ENCODE results near the gene PAPSS2.
"Not testable (repeated sequence)": the region's sequence is repeated elsewhere in the genome, so short reads cannot be mapped to it uniquely, and the experiment has no call there.

The PAPSS2 gene

DNA sequence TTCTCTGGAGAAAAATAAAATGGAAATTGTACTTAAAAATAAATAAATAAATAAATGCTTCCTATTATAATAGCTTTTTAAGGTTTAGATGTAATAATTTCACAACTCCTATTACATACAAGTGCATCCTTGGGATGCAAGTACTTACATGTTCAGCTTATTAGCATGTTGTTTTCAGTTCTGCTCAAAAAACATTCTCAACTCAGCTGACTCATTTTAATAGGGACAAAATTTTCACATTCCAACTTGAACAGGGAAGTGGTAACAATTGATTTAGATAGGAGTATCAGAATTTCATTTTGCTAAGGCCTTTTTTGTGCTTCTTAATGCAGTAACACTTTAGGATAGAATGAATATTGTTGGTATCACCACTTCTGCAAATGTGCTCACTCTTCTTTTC, 16.7 kb upstream of the PAPSS2 start:
- no peak overlapping the region for H3K27ac ChIP-seq
- no peak overlapping the region for H3K4me3 ChIP-seq
- DNase-seq (ENCODE audit: low spot score): no peak
- TF ChIP-seq, protein P1, sequence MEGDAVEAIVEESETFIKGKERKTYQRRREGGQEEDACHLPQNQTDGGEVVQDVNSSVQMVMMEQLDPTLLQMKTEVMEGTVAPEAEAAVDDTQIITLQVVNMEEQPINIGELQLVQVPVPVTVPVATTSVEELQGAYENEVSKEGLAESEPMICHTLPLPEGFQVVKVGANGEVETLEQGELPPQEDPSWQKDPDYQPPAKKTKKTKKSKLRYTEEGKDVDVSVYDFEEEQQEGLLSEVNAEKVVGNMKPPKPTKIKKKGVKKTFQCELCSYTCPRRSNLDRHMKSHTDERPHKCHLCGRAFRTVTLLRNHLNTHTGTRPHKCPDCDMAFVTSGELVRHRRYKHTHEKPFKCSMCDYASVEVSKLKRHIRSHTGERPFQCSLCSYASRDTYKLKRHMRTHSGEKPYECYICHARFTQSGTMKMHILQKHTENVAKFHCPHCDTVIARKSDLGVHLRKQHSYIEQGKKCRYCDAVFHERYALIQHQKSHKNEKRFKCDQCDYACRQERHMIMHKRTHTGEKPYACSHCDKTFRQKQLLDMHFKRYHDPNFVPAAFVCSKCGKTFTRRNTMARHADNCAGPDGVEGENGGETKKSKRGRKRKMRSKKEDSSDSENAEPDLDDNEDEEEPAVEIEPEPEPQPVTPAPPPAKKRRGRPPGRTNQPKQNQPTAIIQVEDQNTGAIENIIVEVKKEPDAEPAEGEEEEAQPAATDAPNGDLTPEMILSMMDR (IDR thresholded peaks at IDR 0.05): no peak

DNA sequence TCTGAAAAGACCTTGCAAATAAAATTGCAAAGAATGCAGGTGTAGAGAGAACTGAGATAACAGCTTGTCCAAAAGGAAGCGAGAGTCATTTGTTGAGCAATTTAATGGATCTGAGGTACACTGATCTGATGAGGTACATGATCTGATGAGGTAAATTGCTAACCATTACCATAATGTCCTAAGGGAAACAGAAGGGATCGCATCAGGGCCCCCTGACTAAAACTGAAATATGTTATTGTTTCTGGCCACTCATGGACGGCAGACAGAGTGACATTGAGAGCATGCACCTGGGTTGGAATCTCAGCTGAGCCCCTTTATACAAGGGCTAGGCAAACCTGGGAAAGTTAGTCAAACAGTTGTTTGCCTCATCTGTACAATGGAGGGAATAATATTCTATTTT, 15.8 kb upstream of the PAPSS2 start:
- H3K4me3 ChIP-seq: no peak overlapping the region
- TF ChIP-seq, protein P1 (IDR thresholded peaks at IDR 0.05): no peak
- no peak for DNase-seq (ENCODE audit: low spot score)
- no peak overlapping the region for H3K27ac ChIP-seq

DNA sequence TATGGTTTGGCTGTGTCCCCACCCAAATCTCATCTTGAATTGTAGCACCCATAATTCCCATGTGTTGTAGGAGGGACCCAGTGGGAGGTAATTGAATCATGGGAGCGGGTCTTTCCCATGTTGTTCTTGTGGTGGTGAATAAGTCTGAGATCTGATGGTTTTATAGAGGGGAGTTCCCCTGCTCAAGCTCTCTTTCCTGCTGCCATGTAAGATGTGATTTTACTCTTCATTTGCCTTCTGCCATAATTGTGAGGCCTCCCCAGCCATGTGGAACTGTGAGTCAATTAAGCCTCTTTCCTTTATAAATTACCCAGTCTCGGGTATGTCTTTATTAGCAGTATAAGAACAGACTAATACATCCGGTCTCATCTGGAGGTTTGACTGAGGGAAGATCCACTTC, 15.2 kb upstream of the PAPSS2 start:
- not testable (repeated sequence) for DNase-seq (ENCODE audit: low spot score); H3K27ac ChIP-seq; H3K4me3 ChIP-seq

DNA sequence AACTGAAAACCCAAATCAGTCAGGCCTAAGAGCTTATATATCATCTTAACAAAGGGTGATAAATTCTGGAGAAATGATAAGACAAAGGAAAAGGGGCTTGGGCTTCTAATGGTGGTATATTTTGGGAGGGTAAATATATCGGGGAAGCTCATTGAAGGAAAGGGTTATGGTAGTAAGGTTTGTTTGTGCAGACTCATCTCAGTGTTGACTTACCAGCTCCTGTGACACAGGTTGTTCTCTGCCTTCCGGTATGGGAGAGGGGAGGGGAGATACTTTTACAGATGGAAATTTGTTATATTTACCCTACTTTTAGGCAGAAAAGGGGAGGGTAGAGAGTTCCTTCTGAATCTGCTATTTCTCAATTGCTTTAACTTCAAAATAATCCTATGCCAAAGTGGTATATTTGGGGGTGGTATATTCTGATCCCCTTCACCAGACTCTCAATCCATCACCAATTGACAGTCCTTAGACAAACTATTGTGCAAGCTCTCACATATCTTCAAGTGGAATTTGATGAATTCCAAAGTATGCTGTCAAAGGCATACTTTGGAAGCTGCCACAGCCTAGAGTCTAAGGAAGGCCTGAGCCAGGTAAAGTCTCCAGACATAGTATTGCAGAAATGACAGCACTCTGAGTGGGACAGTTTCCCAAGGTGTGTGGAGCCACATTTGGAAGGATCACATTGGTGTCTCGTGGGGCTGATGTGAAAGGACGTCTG, 13.3 kb upstream of the PAPSS2 start:
- DNase-seq (ENCODE audit: low spot score): no peak
- TF ChIP-seq, protein P1 (IDR thresholded peaks at IDR 0.05): no peak
- Histone ChIP-seq H3K4me3 (no peak overlapping the region), H3K27ac (no peak overlapping the region)

DNA sequence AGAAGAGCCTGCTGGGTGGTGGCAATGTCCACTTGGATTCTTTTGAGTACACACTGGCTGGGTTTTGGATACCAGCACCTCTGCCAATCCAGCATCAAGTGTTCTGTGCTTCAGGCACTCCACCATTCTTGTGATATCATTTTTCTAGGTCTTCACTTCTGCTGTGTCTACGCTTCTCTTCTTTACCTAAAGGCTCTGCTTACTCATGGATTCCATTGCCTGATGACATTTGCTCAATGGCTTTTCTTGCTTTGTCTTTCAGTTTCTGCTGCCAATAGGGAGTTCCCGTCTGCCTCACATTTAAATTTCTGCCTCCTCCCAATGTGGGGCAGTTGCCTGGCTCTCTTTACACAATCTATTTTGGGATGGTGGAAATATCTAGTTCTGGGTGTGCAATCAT, 12.7 kb upstream of the PAPSS2 start:
- TF ChIP-seq, protein P1 (IDR thresholded peaks at IDR 0.05): no peak
- Histone ChIP-seq H3K4me3 (no peak overlapping the region), H3K27ac (no peak overlapping the region)
- no peak for DNase-seq (ENCODE audit: low spot score)

DNA sequence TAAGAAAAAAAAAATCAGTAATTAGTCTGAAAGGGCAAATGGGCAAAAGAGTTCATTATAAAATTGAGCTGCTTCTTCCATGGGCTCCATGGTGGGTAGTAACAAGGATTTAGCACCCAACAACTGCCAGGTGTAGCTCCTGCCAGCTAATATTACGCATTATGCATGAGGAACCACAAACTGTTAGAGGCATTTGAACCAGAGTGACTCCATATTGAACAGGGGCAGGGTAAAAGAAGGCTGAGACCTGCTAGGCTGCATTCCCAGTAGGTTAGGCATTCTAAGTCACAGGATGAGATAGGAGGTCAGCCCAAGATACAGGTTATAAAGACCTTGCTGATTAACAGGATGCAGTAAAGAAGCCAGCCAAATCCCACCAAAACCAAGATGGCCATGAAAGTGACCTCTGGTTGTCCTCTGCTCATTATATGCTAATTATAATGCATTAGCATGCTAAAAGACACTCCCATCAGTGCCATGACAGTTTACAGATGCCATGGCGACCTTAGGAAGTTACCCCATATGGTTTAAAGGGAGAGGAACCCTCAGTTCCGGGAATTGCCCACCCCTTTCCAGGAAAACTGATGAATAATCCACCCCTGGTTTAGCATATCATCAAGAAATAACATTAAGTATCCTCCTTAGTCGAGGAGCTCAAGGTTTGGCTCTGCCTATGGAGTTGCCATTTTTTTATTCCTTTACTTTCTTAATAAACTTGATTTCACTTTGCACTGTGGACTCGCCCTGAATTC, 8.7 kb upstream of the PAPSS2 start:
- DNase-seq (ENCODE audit: low spot score): no peak
- TF ChIP-seq, protein P1 (IDR thresholded peaks at IDR 0.05): no peak
- Histone ChIP-seq H3K27ac (no peak overlapping the region), H3K4me3 (no peak overlapping the region)

DNA sequence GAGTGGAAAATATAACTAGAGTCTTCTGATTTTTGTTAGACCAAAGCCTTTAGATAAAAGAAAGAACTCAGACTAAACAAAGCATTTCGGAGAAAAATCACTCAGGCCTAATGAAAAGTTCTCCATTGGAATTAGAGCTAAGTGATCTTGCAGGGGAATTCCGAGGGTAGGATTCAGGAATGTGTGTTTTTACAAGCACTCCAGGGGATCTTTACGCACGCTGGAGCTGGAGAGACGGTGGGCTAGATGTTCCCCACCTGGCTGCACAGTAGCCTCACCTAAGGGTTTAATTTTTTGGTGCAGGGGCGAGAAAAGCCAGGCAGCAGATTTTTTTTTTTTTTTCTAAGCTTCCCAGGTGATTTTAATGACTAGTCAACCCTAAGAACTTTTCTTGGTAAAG, 7.9 kb upstream of the PAPSS2 start:
- Histone ChIP-seq H3K4me3 (no peak overlapping the region), H3K27ac (no peak overlapping the region)
- DNase-seq (ENCODE audit: low spot score): no peak
- TF ChIP-seq, protein P1 (IDR thresholded peaks at IDR 0.05): no peak
